T47D (cell line): Measurements from ENCODE around the gene MTNR1B.

Experiments used
- DNase-seq, 2 experiments: peaks; one replicate each; pipeline versions ENCODE4 v3.0.0 to v3.0.0-alpha.2; 2011 to 2012; ENCODE audit warnings: low read depth in 1 of 2, low spot score in 1 of 2
- JUND ChIP-seq: IDR thresholded peaks from 2 replicates; pipeline ENCODE4 v1.6.1; 2012; ENCODE audit warnings: low read depth
- in situ Hi-C: cut with HindIII; loops from 2 replicates; pipeline ENCODE4 v1.10.0; 2016; ENCODE audit warnings: low sequenced_read_pairs, low pct_unique_long_range_greater_than_20kb

Gene MTNR1B

GRCh38 chr11:92981508-92982043 is 12.1 kb downstream of the MTNR1B start:
- DNase-seq = no peak
- no peak for TF ChIP-seq JUND
- in situ Hi-C loops = no loop called here

GRCh38 chr11:92986585-92986984 is 17.1 kb downstream of the MTNR1B start:
- no peak for TF ChIP-seq JUND
- in situ Hi-C loops = no loop called here
- no peak for DNase-seq

GRCh38 chr11:92993004-92993403 is 23.6 kb downstream of the MTNR1B start:
- TF ChIP-seq JUND = no peak
- DNase-seq = no peak
- in situ Hi-C loops = no loop called here

- DNase-seq = no peak
- no peak for TF ChIP-seq JUND
- in situ Hi-C loops = no loop called here
Measured at GRCh38 chr11:93000511-93001476, 31.3 kb downstream of the MTNR1B start.

- in situ Hi-C loops = no loop called here
Measured at GRCh38 chr11:93001806-93002205, 32.4 kb downstream of the MTNR1B start.

DNA sequence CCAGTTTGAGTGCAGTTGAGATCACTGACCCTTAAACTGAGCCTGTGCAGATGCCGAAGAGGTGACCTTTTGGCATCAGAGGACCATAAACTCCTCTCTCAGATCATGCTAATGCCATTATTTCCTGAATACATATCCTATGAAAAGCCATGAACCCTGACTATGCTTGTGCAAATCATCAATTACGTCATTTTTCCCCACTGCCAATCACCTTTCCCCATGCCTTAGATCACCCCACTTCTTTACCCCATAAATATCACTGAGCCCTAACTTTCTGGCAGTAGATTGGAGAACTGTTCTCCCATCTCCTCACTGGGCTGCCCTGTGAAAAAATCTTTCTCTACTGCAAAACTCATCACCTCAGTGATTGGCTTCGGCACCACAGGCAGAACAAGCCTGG is 32.9 kb downstream of the MTNR1B start:
- in situ Hi-C loops = no loop called here
- no peak for DNase-seq
- no peak for TF ChIP-seq JUND

More at GRCh38 chr11:93001806-93002205, 32.4 kb downstream of the MTNR1B start:
- DNase-seq = no peak
- no peak for TF ChIP-seq JUND

DNA sequence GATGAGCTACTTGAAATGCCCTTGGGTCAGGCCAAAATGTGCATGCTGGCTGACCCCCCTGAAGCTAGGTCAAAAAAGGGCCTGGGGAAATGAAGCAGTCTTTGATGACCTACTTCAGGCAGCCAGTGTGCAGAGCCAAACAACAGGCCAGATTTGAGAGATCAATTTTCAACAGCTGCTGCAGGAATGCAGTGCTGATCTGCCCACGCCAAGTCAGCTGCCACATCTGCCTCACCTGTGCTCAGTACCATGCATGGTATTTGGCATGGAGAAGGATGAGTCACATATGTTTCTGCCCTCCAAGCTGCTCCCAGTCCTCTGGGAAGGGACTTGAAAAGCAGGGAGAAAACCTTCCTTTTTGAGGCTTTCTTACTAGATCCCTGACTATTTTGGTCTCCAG is 35.8 kb downstream of the MTNR1B start:
- in situ Hi-C loops = no loop called here
- no peak for TF ChIP-seq JUND
- no peak for DNase-seq

DNA sequence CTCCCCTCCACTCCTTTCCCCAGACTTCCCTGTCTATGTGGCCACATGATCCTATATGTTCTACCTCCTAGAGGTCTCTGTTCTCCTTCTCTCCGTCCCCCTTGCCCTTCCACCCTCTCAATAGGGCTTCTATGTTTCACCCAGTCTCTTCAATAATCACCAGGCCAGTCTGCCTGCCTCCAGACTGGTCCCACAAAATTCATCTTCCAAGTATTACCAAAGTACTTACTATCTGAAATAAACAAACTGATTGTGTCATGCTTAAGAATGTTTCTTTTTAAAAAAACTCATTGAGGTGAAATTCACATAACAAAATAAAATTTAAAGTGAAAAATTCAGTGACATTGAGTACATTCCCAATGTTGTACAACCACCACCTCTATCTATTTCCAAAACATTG is 44.2 kb downstream of the MTNR1B start:
- in situ Hi-C loops = no loop called here
- TF ChIP-seq JUND = no peak
- DNase-seq = no peak

DNA sequence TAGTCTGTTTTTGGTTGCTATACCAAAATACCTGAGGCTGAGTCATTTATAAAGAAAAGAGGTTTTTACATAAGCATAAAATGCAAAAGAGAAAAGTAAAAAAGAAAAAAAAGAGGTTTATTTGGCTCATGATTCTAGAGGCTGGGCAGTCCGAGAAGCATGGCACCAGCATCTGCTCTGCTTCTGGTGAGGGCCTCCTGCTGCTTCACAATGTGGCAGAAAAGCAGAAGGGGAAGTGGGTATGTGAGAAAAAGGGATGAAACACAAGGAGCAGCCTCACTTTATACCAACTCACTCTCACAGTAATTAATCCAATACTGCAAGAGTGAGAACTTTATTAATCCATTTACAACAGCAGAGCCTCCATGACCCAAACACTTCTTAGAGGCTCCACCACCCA is 47.1 kb downstream of the MTNR1B start:
- in situ Hi-C loops = no loop called here
- no peak for TF ChIP-seq JUND
- DNase-seq = no peak

- no peak for TF ChIP-seq JUND
- in situ Hi-C loops = no loop called here
- peak in 1 of 2 experiments; percentile 43 for DNase-seq
Measured at GRCh38 chr11:93017821-93018690, 48.6 kb downstream of the MTNR1B start.

DNA sequence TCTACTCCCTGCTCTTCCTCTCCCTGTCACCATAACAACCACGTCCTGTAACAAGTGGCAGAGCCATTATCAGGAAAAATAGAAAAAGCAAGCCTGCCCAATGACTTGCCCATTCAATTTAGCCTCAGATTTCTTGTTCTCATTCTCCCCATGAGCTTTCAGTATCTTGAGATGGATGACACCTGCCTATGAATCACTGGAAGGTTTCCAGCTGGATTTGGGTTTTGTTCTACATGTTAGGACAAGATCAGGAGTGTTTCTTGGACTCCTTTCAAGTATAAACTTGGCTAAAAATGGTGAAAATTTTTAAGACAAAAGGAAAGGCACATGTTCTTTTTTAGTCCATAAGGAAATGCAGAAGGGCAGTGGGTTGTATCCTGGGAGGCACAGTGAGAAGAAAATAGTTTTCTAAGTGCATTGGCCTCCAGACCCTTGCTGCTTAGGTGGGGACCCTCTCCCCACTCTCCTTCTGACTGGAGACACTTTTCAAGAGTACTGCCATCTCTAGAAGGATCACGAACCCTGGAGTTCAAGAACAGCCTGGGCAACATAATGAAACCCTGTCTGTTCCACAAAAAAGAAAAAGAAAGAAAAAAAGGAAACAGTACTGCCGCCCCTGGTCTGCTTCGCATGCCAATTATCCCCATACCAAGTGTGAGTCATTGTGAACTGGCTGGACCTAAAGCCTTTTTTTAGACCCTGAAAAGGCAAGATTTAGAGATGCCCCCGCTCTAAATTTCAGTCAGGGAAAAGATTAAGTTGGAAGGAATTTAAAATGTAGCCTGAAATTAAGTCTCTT is 51.0 kb downstream of the MTNR1B start:
- in situ Hi-C loops = no loop called here
- DNase-seq = no peak
- TF ChIP-seq JUND = no peak

- in situ Hi-C loops = no loop called here
- no peak for DNase-seq
- no peak for TF ChIP-seq JUND
Measured at GRCh38 chr11:93024369-93024768, 54.9 kb downstream of the MTNR1B start.
